K562 (cell line): ENCODE data around the gene MRPL54. TPM values are rescaled to one million over a fixed set of nuclear protein-coding genes. Genes with fewer than 3 reads are reported as not detected.

Source experiments
- ATAC-seq: fragments of 200-7000 bp; cut with Tn5 transposase; 3 replicates; pipeline ENCODE4 v1.9.1; 2020; ENCODE audit warnings: moderate library complexity
- BruUV-seq: library from RNA; stranded (reverse); fragments of 400-500 nt; replicated peaks from 2 replicates; lab custom pipeline; 2021; lab: Mats Ljungman, UMichigan
- CTCF ChIA-PET: fragments of 300-600 bp; formaldehyde crosslinking; extraction: SDS; loops from one replicate; lab custom pipeline; 2021; ENCODE audit warnings: low intra/inter-chr PET ratio; lab: Yijun Ruan, JAX
- POLR2A ChIA-PET: fragments of 300-600, 350-650 bp; sonication (Branson Sonifier 250); formaldehyde crosslinking; extraction: SDS; loops from one replicate; lab custom pipeline; 2021; ENCODE audit warnings: antibody characterized with exemption, inconsistent platforms; lab: Yijun Ruan, JAX
- DNase-seq, 4 experiments: peaks; one replicate each; pipeline versions ENCODE4 v3.0.0 to v3.0.0-alpha.2; 2011 to 2018; ENCODE audit warnings: low spot score in 3 of 4, mixed read lengths in 3 of 4; ENCODE audit errors: extremely low read depth in 1 of 4
- FAIRE-seq: peaks from 2 replicates; lab custom pipeline; 2011; peaks lifted over from hg19 to GRCh38; lab: Jason Lieb, UNC
- H2AFZ ChIP-seq: 2 replicates; pipeline ENCODE4 v1.6.0; 2011; ENCODE audit warnings: low read depth, low read length, control low read depth, inconsistent platforms
- H3K27ac ChIP-seq: fragments of 200-600 bp; 3 replicates; pipeline ENCODE4 v1.8.0; 2011; ENCODE audit warnings: low read depth, mild to moderate bottlenecking, control low read depth, inconsistent platforms, low read length, moderate library complexity, mixed read lengths; ENCODE audit errors: extremely low read depth
- H3K27me3 ChIP-seq, 2 experiments: fragments of 300-600 bp in 1 of 2; 2 replicates in 1 of 2; 3 replicates in 1 of 2; pipeline versions ENCODE4 v1.6.0 to v1.8.0; 2011; ENCODE audit warnings: inconsistent platforms in 2 of 2, low read length in 2 of 2, mild to moderate bottlenecking in 1 of 2, mixed read lengths in 1 of 2, moderate library complexity in 1 of 2; ENCODE audit not compliant: control insufficient read depth in 2 of 2, insufficient read depth in 2 of 2
- H3K36me3 ChIP-seq: fragments of 300-600 bp; 3 replicates; pipeline ENCODE4 v1.8.0; 2011; ENCODE audit warnings: mild to moderate bottlenecking, low read length, inconsistent platforms; ENCODE audit not compliant: control insufficient read depth, insufficient read depth
- H3K4me1 ChIP-seq, 2 experiments: fragments of 200-600 bp in 1 of 2; replicated peaks in 1 of 2; 2 replicates in 1 of 2; 3 replicates in 1 of 2; pipeline versions ENCODE4 v1.5.1 to v1.8.0; 2011; ENCODE audit warnings: inconsistent platforms in 2 of 2, low read length in 2 of 2, mild to moderate bottlenecking in 1 of 2, mixed read lengths in 1 of 2, moderate library complexity in 1 of 2; ENCODE audit not compliant: control insufficient read depth in 2 of 2, insufficient read depth in 2 of 2
- H3K4me2 ChIP-seq: 2 replicates; pipeline ENCODE4 v1.6.1; 2011; ENCODE audit warnings: low read length, control low read depth, inconsistent platforms, mixed read lengths; ENCODE audit not compliant: insufficient read depth
- H3K4me3 ChIP-seq: fragments of 200-600 bp; sonication (generic), shearing (Covaris generic); 2 replicates; pipeline ENCODE4 v1.5.1; 2016; ENCODE audit warnings: control low read depth, inconsistent platforms
- H3K79me2 ChIP-seq: fragments of 200-600 bp; 3 replicates; pipeline ENCODE4 v1.8.0; 2011; ENCODE audit warnings: low read length, inconsistent platforms; ENCODE audit not compliant: control insufficient read depth, insufficient read depth
- H3K9ac ChIP-seq, 2 experiments: 2 replicates each; pipeline versions ENCODE4 v1.6.0 to v1.6.1; 2011; ENCODE audit warnings: low read depth in 2 of 2, low read length in 2 of 2, control low read depth in 1 of 2, inconsistent platforms in 1 of 2, mild to moderate bottlenecking in 1 of 2, mixed read lengths in 1 of 2; ENCODE audit not compliant: insufficient read depth in 1 of 2
- H3K9me1 ChIP-seq: one replicate; pipeline ENCODE4 v1.6.0; 2011; ENCODE audit warnings: inconsistent platforms, mild to moderate bottlenecking, low read length, moderate library complexity; ENCODE audit not compliant: control insufficient read depth, insufficient read depth
- H3K9me3 ChIP-seq: replicated peaks from 2 replicates; pipeline ENCODE4 v1.5.1; 2011; ENCODE audit warnings: low read depth, low read length, inconsistent platforms; ENCODE audit not compliant: control insufficient read depth, insufficient read depth
- H4K20me1 ChIP-seq: replicated peaks from 2 replicates; pipeline ENCODE4 v1.6.1; 2011; ENCODE audit warnings: low read length, inconsistent platforms, mixed read lengths; ENCODE audit not compliant: control insufficient read depth, insufficient read depth
- NFIC ChIP-seq: fragments of 450-650 bp; IDR thresholded peaks from 2 replicates; pipeline ENCODE4 v1.6.1; 2017; ENCODE audit warnings: mild to moderate bottlenecking, inconsistent platforms
- PTRF ChIP-seq: fragments of 450-650 bp; IDR thresholded peaks from 2 replicates; pipeline ENCODE4 v1.6.1; 2016; ENCODE audit warnings: mild to moderate bottlenecking, missing genetic modification characterization, missing compliant biosample characterization
- RB1 ChIP-seq: fragments of 450-650 bp; IDR thresholded peaks from 2 replicates; pipeline ENCODE4 v1.6.1; 2017; ENCODE audit warnings: low read depth, mild to moderate bottlenecking
- WGBS: fragments of 100-300 bp; shearing (Covaris generic); methylation state at CpG from one replicate; pipeline ENCODE4 v1.1.6; 2016; ENCODE audit warnings: low coverage, mixed read lengths; ENCODE audit not compliant: insufficient coverage; ENCODE audit errors: missing lambda C conversion rate; 5-methylcytosine and 5-hydroxymethylcytosine counted together
- in situ Hi-C: fragments of 300-500 bp; cut with MboI; formaldehyde crosslinking; loops from 4 replicates; pipeline ENCODE4 v1.15.0; 2018; ENCODE audit warnings: inconsistent platforms, mixed read lengths
- intact Hi-C: fragments of 100-400 bp; cut with micrococcal nuclease; formaldehyde crosslinking; loops from 2 replicates; pipeline ENCODE4 v1.14.2; 2022
- polyA plus RNA-seq, 8 experiments: library from polyadenylated mRNA; depleted of rRNA in 4 of 8; stranded (reverse) in 5 of 8; unstranded in 3 of 8; fragments of >200 nt; fragmentation: Nextera tagmentation in 2 of 8; fragmentation: Illumina TruSeq in 1 of 8; extraction: Ambion mirVana in 2 of 8; extraction: Trizol in 1 of 8; gene quantifications; 2 replicates each; pipeline versions ENCODE4 v1.2.1 to v1.2.3, GENCODE V29; 2011 to 2014; ENCODE audit warnings: inconsistent platforms in 1 of 8, missing spikeins in 1 of 8
- total RNA-seq, 7 experiments: library from RNA; depleted of rRNA in 6 of 7; stranded (reverse); fragments of >200 nt in 6 of 7; fragmentation: Illumina TruSeq in 2 of 7; extraction: Trizol in 2 of 7; gene quantifications; 2 replicates each; pipeline versions ENCODE4 v1.2.1 to v1.2.3, GENCODE V29; 2011 to 2021; ENCODE audit warnings: low replicate concordance in 1 of 7

The MRPL54 gene
- total and polyA plus RNA-seq, 9 of the 15 experiments (the other 6 are each of a cell fraction or from before 2014, with no cell fraction given), result 3.5 to 120 (median 56.9) TPM

GRCh38 chr19:3748965-3749364 lies 13.5 kb upstream of the MRPL54 start:
- no peak for DNase-seq
- TF ChIP-seq PTRF (tag), result no peak
- TF ChIP-seq NFIC, result peak; percentile 57
- TF ChIP-seq, all 486 proteins: peak for 1
- Histone ChIP-seq H3K27me3 (no peaks in the 10 kb centered on the region), H3K4me1 (peaks cover 0 to 23% of the 10 kb centered on the region in 2 experiments; a peak in 2 of 5 replicates), H3K9me3 (no peaks in the 10 kb centered on the region), H3K9me1 (no peaks in the 10 kb centered on the region), H3K9ac (no peak overlapping the region), H4K20me1 (no peaks in the 10 kb centered on the region), H2AFZ (no peak overlapping the region), H3K36me3 (peaks cover 14% of the 10 kb centered on the region; the same call in 1 of the 3 replicates), H3K4me2 (no peak overlapping the region), H3K79me2 (no peaks in the 10 kb centered on the region), H3K27ac (no peak overlapping the region), H3K4me3 (no peak overlapping the region)
- BruUV-seq, result no TSS peak
- 82% methylated on average over 6 of the region's 8 CpGs for WGBS
- intact Hi-C loops, result no loop called here
- CTCF ChIA-PET, result no interaction called here
- POLR2A ChIA-PET, result interaction anchor here (1.6 kb wide), 1 partner anchor 13 kb away, joined by 10 read pairs; the partner anchor contains the start of gene MRPL54
- ATAC-seq, result no peak
- in situ Hi-C loops, result no loop called here
- no peak for FAIRE-seq

GRCh38 chr19:3750211-3750610 lies 12.3 kb upstream of the MRPL54 start:
- Histone ChIP-seq H2AFZ (no peak overlapping the region), H3K79me2 (no peaks in the 10 kb centered on the region)
- no peak for FAIRE-seq
- WGBS, result 87% methylated on average over 2 of the region's 2 CpGs
- TF ChIP-seq RB1, result no peak
- TF ChIP-seq, all 486 proteins: peak for 0
- peaks cover 0 to 23% of the 10 kb centered on the region in 2 experiments; a peak in 2 of 5 replicates for H3K4me1 ChIP-seq
- no peak overlapping the region for H3K4me3 ChIP-seq
- ChIA-PET CTCF (no interaction called here), POLR2A (interaction anchor here (1.3 to 1.6 kb wide), 2 partner anchors 9 to 12 kb away, joined by 3 to 10 read pairs; partner anchors contain the start of gene MRPL54)
- H3K9me1 ChIP-seq, result no peaks in the 10 kb centered on the region
- in situ Hi-C loops, result no loop called here
- no peak for ATAC-seq
- BruUV-seq, result no TSS peak
- intact Hi-C loops, result no loop called here
- H4K20me1 ChIP-seq, result no peaks in the 10 kb centered on the region
- H3K4me2 ChIP-seq, result no peak overlapping the region
- H3K36me3 ChIP-seq, result peaks cover 14% of the 10 kb centered on the region; the same call in 1 of the 3 replicates
- no peak overlapping the region for H3K27ac ChIP-seq
- H3K9me3 ChIP-seq, result no peaks in the 10 kb centered on the region
- DNase-seq, result no peak
- no peaks in the 10 kb centered on the region for H3K27me3 ChIP-seq
- H3K9ac ChIP-seq, result no peak overlapping the region
